Mucosa of gallbladder (tissue), 1 donor: ENCODE data around the gene LRRN2. TPM values are rescaled to one million over a fixed set of nuclear protein-coding genes. Genes with fewer than 3 reads are reported as not detected.
"Not testable (repeated sequence)": the region's sequence is repeated elsewhere in the genome, so short reads cannot be mapped to it uniquely, and the experiment has no call there.

Experiments
- DNase-seq: peaks from one replicate; pipeline ENCODE4 v3.0.0-alpha.2; 2020; ENCODE audit warnings: low spot score
- total RNA-seq: library from RNA; stranded (reverse); gene quantifications from one replicate; pipeline ENCODE4 v1.2.1, GENCODE V29; 2021
- donor health status: DM: no; HTN: no; CAD: no.

The LRRN2 gene
- total RNA-seq, 1 donor from 2014 or later: 2.4 TPM

GRCh38 chr1:204630132-204630905 is 55.2 kb downstream of the LRRN2 start:
- DNase-seq: no peak

- DNase-seq: not testable (repeated sequence)
These were observed 56.1 kb downstream of the LRRN2 start for GRCh38 chr1:204629459-204629858.

DNA sequence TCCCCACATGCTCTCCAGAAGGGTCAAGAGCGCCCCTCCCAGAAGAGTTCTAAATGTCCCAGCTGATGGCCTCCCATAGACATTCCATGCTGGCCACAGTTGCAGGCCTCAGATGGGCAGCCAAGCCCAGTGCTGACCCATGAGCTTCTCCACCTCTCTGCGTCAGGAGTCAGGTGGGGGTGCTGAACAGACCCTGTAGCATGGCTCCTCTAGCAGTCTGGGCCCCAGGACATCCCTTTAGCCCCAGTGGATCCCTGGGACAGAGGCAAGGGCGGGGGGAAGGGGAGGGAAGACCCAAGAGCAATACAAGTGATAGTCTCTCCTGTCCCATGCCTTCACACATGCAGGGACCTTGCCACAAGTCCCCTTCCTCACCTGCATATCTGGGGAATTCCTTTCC is 56.7 kb downstream of the LRRN2 start:
- no peak for DNase-seq

DNA sequence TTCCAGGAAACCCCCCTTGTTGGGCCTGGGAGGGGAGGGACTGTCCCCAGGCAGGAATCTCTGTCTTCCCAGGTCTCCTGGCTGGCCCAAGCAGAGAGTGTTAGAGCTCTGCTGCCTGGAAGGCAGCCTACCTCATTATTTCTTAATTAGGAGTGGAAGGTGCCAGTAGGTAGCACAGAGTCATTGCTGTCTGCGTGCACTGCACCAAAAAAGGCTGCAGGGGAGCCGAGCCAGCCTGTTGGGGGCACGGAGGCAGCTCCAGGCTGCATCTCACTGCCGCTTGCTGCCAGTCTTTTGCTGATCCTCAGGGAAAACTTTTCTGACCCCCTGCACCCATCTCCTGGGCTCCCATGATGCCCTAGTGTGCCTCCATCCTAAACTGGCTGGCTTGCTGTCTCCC is 58.1 kb downstream of the LRRN2 start:
- DNase-seq: no peak

DNA sequence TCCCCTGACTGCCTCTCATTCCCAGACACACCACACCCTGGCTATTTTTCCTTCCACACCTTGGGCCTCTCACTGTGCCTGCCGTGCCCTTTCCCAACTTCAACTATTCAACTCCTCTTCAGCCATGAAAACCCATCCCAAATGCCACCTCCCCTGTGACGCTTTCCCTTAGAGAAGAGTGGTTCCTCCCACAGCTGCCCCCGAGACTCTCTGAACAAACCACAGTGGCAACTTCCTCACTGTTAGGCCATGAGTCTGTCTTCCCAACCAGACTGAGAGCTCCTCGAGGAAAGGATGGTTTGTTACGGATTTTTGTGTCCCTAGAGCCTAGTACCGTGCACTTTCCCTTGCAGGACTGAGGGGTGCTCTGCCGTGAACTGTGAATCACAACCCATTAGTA is 59.2 kb downstream of the LRRN2 start:
- DNase-seq: no peak

DNA sequence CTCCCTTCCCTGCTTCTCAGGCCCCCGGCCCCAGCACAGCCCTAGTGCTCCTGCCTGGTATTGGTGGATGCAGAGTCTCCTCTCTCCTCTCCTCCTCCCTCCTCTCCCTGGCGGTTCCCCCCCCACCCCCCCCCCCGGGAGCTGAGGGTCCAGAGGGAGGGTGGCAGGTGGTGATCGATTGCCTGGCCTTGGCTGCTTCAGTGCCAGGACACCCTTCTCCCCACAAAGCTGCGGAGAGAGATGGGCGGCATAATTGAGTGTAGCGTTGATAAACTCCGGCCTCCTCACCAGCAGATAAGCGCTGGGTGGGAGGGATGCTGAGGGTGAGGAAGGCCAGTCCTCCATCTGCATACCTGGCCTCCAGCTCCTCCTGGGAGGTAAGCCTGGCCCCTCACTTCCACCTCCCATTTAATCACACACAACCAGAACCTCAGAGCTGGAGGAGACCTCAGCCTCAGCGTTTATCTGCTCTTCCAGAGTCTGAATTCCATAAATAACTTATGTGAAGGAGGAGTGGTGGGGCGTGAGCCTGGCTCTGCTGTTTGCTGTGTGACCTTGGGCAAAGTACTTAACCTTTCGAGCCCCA is 60.8 kb downstream of the LRRN2 start:
- no peak for DNase-seq

- no peak for DNase-seq
These were observed 61.6 kb downstream of the LRRN2 start for GRCh38 chr1:204623894-204624361.

- DNase-seq: peak; percentile 69
These were observed 62.1 kb downstream of the LRRN2 start for GRCh38 chr1:204623365-204623893.

GRCh38 chr1:204621996-204622395 is 63.5 kb downstream of the LRRN2 start:
- DNase-seq: no peak

- peak; percentile 58 for DNase-seq
These were observed 64.1 kb downstream of the LRRN2 start for GRCh38 chr1:204621396-204621795.

DNA sequence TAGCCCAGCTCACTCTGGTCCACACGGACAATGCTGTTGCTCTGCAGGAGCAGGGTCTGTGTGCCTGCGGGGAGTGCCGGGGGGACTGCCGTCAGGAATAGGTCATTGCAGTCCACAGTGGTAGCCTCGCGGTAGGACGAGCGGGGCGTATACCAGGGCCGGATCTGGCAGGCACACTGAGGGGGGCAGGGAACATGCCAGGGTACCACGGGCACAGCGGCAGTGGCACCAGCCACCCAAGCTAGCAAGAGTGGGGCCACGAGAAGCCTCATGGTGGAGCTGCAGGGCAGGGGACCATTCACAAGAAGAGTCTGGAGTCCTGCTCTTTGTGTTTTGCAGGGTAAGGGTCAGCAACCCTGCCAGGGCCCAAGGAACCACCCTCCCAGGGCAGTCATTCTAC is 65.8 kb downstream of the LRRN2 start:
- no peak for DNase-seq

DNA sequence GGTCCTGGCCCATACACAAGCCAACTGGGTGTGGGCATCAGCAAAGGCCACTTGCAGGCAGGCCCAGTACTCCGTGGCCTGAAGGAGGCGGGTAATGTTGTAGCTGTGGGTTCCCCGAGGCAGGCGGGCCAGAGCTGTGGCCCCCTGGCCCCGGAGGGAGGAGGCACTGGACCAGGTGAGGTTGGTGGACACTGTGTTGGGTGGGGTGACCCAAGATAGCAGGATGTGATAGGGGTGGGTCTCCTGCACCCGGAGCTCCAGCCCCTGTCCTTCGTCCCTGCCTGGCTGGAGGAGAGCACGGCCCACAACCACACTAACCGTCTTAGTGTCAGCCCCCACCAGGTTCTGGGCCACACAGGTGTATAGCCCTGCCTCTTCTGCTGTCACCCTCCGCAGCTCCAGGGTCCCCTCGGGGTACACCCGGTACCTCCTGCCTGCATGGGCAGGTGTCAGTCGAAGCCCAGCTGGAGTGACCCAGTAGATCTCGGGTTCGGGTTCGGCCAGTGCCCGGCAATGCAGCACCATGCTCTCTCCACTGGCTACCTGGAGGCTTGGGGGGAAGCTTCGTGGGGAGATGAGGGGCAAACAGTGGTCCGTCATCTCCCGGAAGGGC is 67.3 kb downstream of the LRRN2 start:
- no peak for DNase-seq

DNA sequence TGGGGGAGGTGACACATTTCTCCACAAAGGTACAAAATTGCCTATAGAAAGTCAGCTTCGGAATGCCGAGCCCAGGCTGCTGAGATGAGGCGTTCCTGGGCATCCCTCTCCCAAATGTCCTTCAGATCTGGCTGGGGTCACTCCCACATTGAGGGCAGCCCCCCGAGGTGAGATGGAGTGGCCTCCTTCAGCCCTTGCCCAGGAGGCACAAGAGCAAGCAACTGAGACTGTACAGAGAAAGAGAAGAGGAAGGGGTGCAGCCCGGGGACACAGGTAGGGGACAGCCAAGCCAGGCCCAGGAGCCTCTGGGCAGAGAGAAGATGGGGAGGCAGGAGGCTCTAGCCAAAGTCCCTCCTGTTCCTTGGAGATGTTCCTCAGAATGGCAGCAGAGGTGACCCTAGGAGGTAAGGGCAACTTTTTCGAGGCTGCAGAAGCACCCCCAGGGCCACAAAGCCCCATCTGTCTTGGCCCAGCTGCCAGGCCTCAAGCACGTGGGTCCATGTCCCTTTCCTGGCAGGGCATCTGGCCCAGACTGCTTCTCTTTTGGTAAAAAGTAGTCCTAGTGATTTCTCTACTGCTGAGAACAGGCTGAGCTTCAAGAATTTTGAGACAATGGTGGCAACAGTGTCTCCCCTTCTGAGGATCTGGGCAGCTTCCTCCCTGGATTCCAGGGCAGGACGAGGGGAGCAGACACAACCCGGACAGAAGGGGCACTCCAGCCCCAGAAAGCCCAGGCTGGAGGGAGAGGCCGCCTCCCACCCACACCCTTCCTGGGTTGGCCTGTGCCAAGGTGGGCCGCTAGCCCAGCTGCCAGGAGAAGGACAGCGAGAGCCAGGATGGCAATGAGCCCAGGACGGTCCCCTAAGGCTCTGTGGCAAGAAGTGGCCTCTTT is 68.0 kb downstream of the LRRN2 start:
- DNase-seq: no peak

GRCh38 chr1:204616641-204617040 is 68.9 kb downstream of the LRRN2 start:
- DNase-seq: no peak

GRCh38 chr1:204615881-204616280 is 69.7 kb downstream of the LRRN2 start:
- no peak for DNase-seq

GRCh38 chr1:204613636-204614035 is 71.9 kb downstream of the LRRN2 start:
- no peak for DNase-seq

- no peak for DNase-seq
These were observed 73.2 kb downstream of the LRRN2 start for GRCh38 chr1:204612326-204612725.

- DNase-seq: no peak
These were observed 74.5 kb downstream of the LRRN2 start for GRCh38 chr1:204611036-204611435.

DNA sequence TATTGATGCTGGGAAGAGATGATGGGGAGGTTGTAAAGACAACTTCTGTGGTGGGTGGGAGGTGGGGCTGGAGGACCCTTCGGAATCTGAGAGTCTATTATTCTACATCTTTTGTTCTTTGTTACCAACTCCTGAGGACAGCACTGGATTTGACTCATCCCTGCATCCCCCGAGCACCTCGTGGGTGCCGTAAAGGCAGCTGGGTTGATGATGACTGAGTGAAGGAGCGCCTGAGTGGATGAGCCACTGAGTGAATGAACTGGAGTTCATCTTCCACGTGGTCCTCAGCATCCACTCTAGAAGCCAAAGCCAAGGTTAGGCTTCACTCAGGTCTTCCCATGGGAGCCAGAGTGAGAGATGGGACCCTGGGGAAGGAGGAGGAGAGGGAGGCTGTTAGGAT is 77.6 kb downstream of the LRRN2 start:
- DNase-seq: no peak

- no peak for DNase-seq
These were observed 79.7 kb downstream of the LRRN2 start for GRCh38 chr1:204605791-204606190.

DNA sequence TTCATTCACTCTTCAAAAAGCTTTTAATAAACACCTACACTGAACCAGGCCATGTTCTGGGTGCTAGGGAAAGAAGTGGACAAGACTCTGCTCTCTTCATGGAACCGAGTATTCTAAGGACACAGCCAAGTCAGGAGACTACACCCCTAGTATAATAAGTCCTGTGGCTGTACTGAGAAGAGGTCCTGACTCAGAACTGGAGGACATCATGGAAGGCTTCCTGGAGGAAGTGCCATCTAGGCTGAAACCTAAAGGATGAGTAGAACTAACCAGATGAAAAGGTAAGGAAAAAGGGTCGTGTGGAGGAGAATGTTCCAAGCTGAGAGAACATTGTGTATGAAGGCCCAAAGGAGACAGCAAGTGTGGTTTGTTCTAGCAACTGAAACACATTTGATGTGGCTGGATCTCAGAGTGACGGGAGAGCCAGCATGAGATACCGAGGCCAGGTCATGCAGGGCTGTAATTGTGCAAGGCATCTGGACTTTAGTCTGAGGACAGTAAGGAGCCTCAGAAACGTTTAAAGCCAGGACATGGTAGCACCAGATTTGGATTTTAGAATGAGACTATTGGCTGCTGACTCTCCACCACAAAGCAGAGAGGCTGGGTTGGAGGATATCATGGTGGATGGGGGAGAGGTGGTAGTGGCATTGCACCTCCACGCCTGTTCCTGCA is 82.5 kb downstream of the LRRN2 start:
- DNase-seq: no peak
